HG03045 (cell line): Measurements from ENCODE around the gene TARBP1.

Experiments
- ATAC-seq: cut with Tn5 transposase; IDR thresholded peaks from one replicate; pipeline ENCODE4 v1.9.1; 2021; ENCODE audit warnings: mild to moderate bottlenecking, moderate library complexity; ENCODE audit not compliant: unreplicated experiment

The TARBP1 gene

DNA sequence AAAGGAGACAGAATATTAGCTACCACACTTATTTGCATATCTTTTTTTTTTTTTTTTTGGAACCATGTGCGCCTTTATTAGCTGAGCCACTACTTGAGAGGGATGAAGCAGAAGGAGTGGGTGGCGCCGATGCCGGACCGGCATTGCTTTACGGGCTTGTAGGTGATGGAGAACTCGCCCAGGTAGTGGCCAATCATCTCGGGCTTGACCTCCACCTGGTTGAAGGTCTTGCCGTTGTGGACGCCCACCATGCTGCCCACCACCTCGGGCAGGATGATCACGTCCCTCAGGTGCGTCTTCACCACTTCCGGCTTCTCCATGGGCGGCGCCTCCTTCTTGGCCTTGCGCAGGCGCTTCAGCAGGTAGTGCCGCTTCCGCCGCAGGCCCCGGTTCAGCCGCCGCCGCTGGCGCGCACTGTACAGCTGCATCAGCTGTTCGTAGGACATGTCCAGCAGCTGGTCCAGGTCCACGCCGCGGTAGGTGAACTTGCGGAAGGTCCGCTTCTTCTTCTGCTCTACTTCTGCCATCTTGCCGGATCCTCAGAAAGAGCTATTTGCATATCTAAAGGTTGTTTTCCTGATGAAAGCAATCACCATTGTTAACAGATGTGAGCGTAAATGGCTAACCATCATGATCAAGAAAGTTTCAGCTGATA is 122.2 kb downstream of the TARBP1 start:
- ATAC-seq, result peak; percentile 68

DNA sequence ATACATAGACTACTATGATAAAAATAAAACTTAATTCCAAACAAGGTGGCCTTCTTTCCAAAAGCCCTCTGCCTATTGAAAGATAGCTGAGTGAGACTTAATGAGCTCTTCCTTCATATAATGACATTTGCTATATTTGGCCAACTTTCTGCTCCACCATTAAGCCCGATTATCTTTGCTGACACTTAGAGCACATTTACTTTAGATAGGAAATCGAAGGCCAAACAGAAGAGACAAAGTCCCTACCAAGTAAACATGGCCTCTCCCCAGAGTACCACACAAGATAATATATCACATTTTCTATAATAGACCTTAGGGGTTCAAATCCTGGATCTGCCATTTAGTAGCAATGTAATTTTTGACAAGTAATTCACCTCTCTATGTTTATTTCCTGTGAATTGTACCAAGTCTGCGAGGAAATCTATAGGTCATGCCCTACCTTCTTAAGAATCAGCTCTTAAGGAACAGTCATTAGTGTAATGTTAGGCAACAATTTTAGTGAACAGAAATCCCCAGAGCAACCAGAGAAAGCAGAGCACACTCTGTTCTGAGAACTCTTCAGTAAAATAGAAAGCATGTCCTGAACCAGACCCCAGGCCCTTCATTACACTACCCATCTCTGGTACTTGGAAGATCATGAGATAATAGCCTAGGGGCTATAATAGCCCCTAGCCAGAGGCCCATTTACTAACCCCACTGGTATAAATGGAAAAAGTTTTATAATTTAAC is 123.0 kb downstream of the TARBP1 start:
- no peak for ATAC-seq

DNA sequence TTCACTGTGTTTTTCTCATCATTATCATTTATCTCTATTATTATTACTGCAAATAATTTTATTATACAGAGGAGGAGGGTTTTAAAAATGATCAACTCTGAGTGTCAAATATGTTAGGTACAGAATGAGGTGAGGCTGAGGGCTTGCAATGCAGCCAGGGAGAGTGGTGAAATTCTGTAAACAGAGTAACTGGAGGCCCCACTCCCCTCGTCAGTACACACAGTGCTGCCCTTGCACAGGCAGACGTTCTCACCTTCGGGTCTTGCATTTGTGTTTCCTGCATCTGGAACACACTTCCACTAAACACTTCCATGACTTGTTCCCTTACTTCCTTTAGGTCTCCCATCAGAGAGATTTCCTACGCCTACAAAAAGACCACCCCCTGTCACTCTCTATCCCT is 130.0 kb downstream of the TARBP1 start:
- no peak for ATAC-seq

DNA sequence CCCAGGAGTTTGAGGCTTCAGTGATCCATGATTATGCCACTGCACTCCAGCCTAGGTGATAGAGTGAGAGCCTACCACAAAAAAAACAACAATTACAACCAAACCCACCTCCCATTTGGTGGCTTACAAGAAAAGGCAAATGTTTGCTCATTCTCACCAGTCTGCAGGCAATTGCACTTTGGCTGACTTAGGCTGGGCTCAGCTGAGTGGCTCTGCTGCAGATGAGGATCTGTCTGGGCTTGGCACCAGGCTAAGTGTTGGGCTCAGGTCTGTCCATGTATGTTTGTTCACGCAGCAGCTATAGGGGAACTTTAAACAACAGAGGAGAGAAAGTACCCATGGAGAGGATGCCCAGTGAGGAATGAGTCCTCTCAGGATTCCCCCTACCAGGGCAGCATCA is 133.7 kb downstream of the TARBP1 start:
- no peak for ATAC-seq

DNA sequence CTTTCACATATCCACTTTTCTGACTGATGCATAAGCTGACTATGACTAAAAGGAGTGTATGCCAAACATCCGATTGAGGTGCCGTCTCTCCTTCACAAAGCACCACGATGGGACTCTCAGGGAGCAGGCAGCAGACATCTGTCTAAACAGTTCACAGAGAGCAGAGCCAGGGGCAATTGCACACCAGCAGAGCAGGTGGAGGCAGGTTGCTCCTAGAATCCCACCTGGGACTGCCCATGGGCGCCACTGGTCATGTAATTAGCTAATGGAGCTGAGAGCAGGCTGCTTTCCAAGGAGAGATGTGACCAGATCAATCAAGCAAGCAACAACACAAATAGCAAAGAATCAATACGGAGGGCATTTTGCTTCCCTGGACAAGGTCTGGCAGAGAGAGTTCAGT is 136.2 kb downstream of the TARBP1 start:
- no peak for ATAC-seq
